ENCODE data around the gene ZNF157.
"Not testable (repeated sequence)": the region's sequence is repeated elsewhere in the genome, so short reads cannot be mapped to it uniquely, and the experiment has no call there.

ZNF157 gene

GRCh38 chrX:47370278-47370677, at the start of gene ZNF157:
TSS of gene ZNF157 (plus strand) at chrX:47370578. CDS start at chrX:47370669, 91 bp downstream.
- in situ Hi-C loops (cut with MboI; ENCODE audit: low sequenced_read_pairs) = loop anchor here (10.0 kb wide), 1 partner anchor 155 kb away; no protein-coding TSS in a partner anchor
- Histone ChIP-seq H3K27me3 (ENCODE audit: low read depth) (no peaks in the 10 kb centered on the region), H3K36me3 (replicated peaks) (no peaks in the 10 kb centered on the region), H3K4me1 (peaks cover 7% of the 10 kb centered on the region), H3K9me3 (no peaks in the 10 kb centered on the region), H3K4me3 (no peak within 1 kb of the TSS)
- DNase-seq (ENCODE audit: low spot score in 2 of 2) = no peak

- in situ Hi-C loops (cut with MboI; ENCODE audit: low sequenced_read_pairs) = no loop called here
- Histone ChIP-seq H3K36me3 (replicated peaks) (no peaks in the 10 kb centered on the region), H3K27me3 (ENCODE audit: low read depth) (no peaks in the 10 kb centered on the region), H3K4me1 (peaks cover 7% of the 10 kb centered on the region), H3K9me3 (no peaks in the 10 kb centered on the region), H3K4me3 (no peak overlapping the region)
- peak in 1 of 2 experiments; percentile 63 for DNase-seq (ENCODE audit: low spot score in 2 of 2)
Measured at GRCh38 chrX:47321386-47321785, 49.0 kb upstream of the ZNF157 start.

- peaks cover 2% of the 10 kb centered on the region for H3K4me1 ChIP-seq
- no peaks in the 10 kb centered on the region for H3K36me3 ChIP-seq (replicated peaks)
- no peaks in the 10 kb centered on the region for H3K9me3 ChIP-seq
- in situ Hi-C loops (cut with MboI; ENCODE audit: low sequenced_read_pairs) = no loop called here
- DNase-seq (ENCODE audit: low spot score in 2 of 2) = no peak
- H3K4me3 ChIP-seq = no peak overlapping the region
- H3K27me3 ChIP-seq (ENCODE audit: low read depth) = no peaks in the 10 kb centered on the region
Measured at GRCh38 chrX:47321823-47322371, 48.5 kb upstream of the ZNF157 start.

- Histone ChIP-seq H3K27me3 (ENCODE audit: low read depth) (no peaks in the 10 kb centered on the region), H3K36me3 (replicated peaks) (no peaks in the 10 kb centered on the region), H3K9me3 (no peaks in the 10 kb centered on the region), H3K4me3 (no peak overlapping the region), H3K4me1 (no peaks in the 10 kb centered on the region)
- no peak for DNase-seq (ENCODE audit: low spot score in 2 of 2)
- in situ Hi-C loops (cut with MboI; ENCODE audit: low sequenced_read_pairs) = no loop called here
Measured at GRCh38 chrX:47327902-47328301, 42.5 kb upstream of the ZNF157 start.

GRCh38 chrX:47332729-47333128, 37.6 kb upstream of the ZNF157 start:
- H3K4me1 ChIP-seq; DNase-seq (ENCODE audit: low spot score in 2 of 2); H3K4me3 ChIP-seq; H3K27me3 ChIP-seq (ENCODE audit: low read depth); H3K9me3 ChIP-seq; H3K36me3 ChIP-seq (replicated peaks); in situ Hi-C loops (cut with MboI; ENCODE audit: low sequenced_read_pairs): not testable (repeated sequence)

GRCh38 chrX:47351706-47352105, 18.7 kb upstream of the ZNF157 start:
- H3K9me3 ChIP-seq = no peaks in the 10 kb centered on the region
- H3K27me3 ChIP-seq (ENCODE audit: low read depth) = no peaks in the 10 kb centered on the region
- in situ Hi-C loops (cut with MboI; ENCODE audit: low sequenced_read_pairs) = no loop called here
- no peak for DNase-seq (ENCODE audit: low spot score in 2 of 2)
- no peak overlapping the region for H3K4me3 ChIP-seq
- H3K4me1 ChIP-seq = no peaks in the 10 kb centered on the region
- H3K36me3 ChIP-seq (replicated peaks) = no peaks in the 10 kb centered on the region

- H3K4me1 ChIP-seq = no peaks in the 10 kb centered on the region; the same call in 1 of the 2 replicates
- no peak for DNase-seq (ENCODE audit: low spot score in 2 of 2)
- H3K9me3 ChIP-seq = no peaks in the 10 kb centered on the region
- no peak overlapping the region for H3K4me3 ChIP-seq
- H3K36me3 ChIP-seq (replicated peaks) = no peaks in the 10 kb centered on the region
- no peaks in the 10 kb centered on the region for H3K27me3 ChIP-seq (ENCODE audit: low read depth)
- in situ Hi-C loops (cut with MboI; ENCODE audit: low sequenced_read_pairs) = no loop called here
Measured at GRCh38 chrX:47358387-47359065, 11.9 kb upstream of the ZNF157 start.

GRCh38 chrX:47360423-47361179, 9.8 kb upstream of the ZNF157 start:
- Histone ChIP-seq H3K4me1 (peaks cover under 1% of the 10 kb centered on the region; the same call in 1 of the 2 replicates), H3K9me3 (no peaks in the 10 kb centered on the region), H3K27me3 (ENCODE audit: low read depth) (no peaks in the 10 kb centered on the region), H3K4me3 (no peak overlapping the region), H3K36me3 (replicated peaks) (no peaks in the 10 kb centered on the region)
- in situ Hi-C loops (cut with MboI; ENCODE audit: low sequenced_read_pairs) = no loop called here
- DNase-seq (ENCODE audit: low spot score in 2 of 2) = no peak

GRCh38 chrX:47361538-47362511, 8.6 kb upstream of the ZNF157 start:
- no peaks in the 10 kb centered on the region for H3K36me3 ChIP-seq (replicated peaks)
- DNase-seq (ENCODE audit: low spot score in 2 of 2) = peak; percentile 80 to 85
- in situ Hi-C loops (cut with MboI; ENCODE audit: low sequenced_read_pairs) = no loop called here
- H3K9me3 ChIP-seq = no peaks in the 10 kb centered on the region
- H3K27me3 ChIP-seq (ENCODE audit: low read depth) = no peaks in the 10 kb centered on the region
- peak overlapping the region; percentile 10; the same call in 1 of the 2 replicates for H3K4me3 ChIP-seq
- peaks cover 7% of the 10 kb centered on the region for H3K4me1 ChIP-seq

GRCh38 chrX:47366041-47366722, 4.2 kb upstream of the ZNF157 start:
- no peaks in the 10 kb centered on the region for H3K9me3 ChIP-seq
- H3K36me3 ChIP-seq (replicated peaks) = no peaks in the 10 kb centered on the region
- in situ Hi-C loops (cut with MboI; ENCODE audit: low sequenced_read_pairs) = no loop called here
- H3K4me3 ChIP-seq = peak overlapping the region; percentile 40
- peak; percentile 88 to 91 for DNase-seq (ENCODE audit: low spot score in 2 of 2)
- no peaks in the 10 kb centered on the region for H3K27me3 ChIP-seq (ENCODE audit: low read depth)
- H3K4me1 ChIP-seq = peaks cover 7% of the 10 kb centered on the region

GRCh38 chrX:47373198-47373597, 2.8 kb downstream of the ZNF157 start:
- Histone ChIP-seq H3K4me1 (no peaks in the 10 kb centered on the region), H3K27me3 (ENCODE audit: low read depth) (no peaks in the 10 kb centered on the region), H3K9me3 (no peaks in the 10 kb centered on the region), H3K36me3 (replicated peaks) (no peaks in the 10 kb centered on the region), H3K4me3 (no peak overlapping the region)
- in situ Hi-C loops (cut with MboI; ENCODE audit: low sequenced_read_pairs) = loop anchor here (10.0 kb wide), 1 partner anchor 152 kb away; no protein-coding TSS in a partner anchor
- no peak for DNase-seq (ENCODE audit: low spot score in 2 of 2)

- in situ Hi-C loops (cut with MboI; ENCODE audit: low sequenced_read_pairs) = loop anchor here (10.0 kb wide), 1 partner anchor 185 kb away; the partner anchor contains the start of gene UBA1
- no peaks in the 10 kb centered on the region for H3K9me3 ChIP-seq
- H3K36me3 ChIP-seq (replicated peaks) = no peaks in the 10 kb centered on the region
- H3K27me3 ChIP-seq (ENCODE audit: low read depth) = no peaks in the 10 kb centered on the region
- H3K4me3 ChIP-seq = no peak overlapping the region
- no peak for DNase-seq (ENCODE audit: low spot score in 2 of 2)
- peaks cover 4% of the 10 kb centered on the region for H3K4me1 ChIP-seq
Measured at GRCh38 chrX:47380268-47380667, 9.9 kb downstream of the ZNF157 start.

GRCh38 chrX:47380837-47381236, 10.5 kb downstream of the ZNF157 start:
- DNase-seq (ENCODE audit: low spot score in 2 of 2); H3K36me3 ChIP-seq (replicated peaks); H3K4me3 ChIP-seq; H3K4me1 ChIP-seq; H3K9me3 ChIP-seq; H3K27me3 ChIP-seq (ENCODE audit: low read depth): not testable (repeated sequence)
- in situ Hi-C loops (cut with MboI; ENCODE audit: low sequenced_read_pairs) = loop anchor here (10.0 kb wide), 1 partner anchor 186 kb away; the partner anchor contains the start of gene UBA1

Measured in HAP-1 (cell line).